ENCODE results near the gene POLR2F. TPM values are rescaled to one million over a fixed set of nuclear protein-coding genes. Genes with fewer than 3 reads are reported as not detected.

POLR2F gene
- total RNA-seq, 1 experiment from 2014 or later = 141 TPM

GRCh38 chr22:37982938-37983859 is 29.7 kb downstream of the POLR2F start:
- Histone ChIP-seq H3K4ac (ENCODE audit: low read depth, low read length) (no peak overlapping the region), H4K8ac (replicated peaks; ENCODE audit: insufficient read length, low read depth, low read length) (no peak overlapping the region), H2BK120ac (ENCODE audit: low read depth, low read length, poor library complexity, severe bottlenecking) (no peak overlapping the region), H3K79me1 (ENCODE audit: insufficient read depth, low read depth, low read length, poor library complexity, severe bottlenecking) (no peaks in the 10 kb centered on the region), H3K4me1 (ENCODE audit: insufficient read depth, low read length) (no peaks in the 10 kb centered on the region), H3K27ac (ENCODE audit: insufficient read length, low read depth, low read length) (no peak overlapping the region), H2BK20ac (ENCODE audit: low read depth, low read length, poor library complexity, severe bottlenecking) (no peak overlapping the region), H3K4me2 (ENCODE audit: insufficient read depth, insufficient read length, low read length) (peak overlapping the region; percentile 53), H3T11ph (ENCODE audit: low read length) (no peak overlapping the region), H2AK5ac (ENCODE audit: insufficient read length, low read length) (no peak overlapping the region), H2BK15ac (ENCODE audit: low read depth, low read length) (no peak overlapping the region), H3K14ac (ENCODE audit: insufficient read depth, low read length) (no peak overlapping the region), H4K5ac (ENCODE audit: insufficient read length, low read depth, low read length) (no peak overlapping the region), H3K79me2 (ENCODE audit: insufficient read depth, low read length) (no peaks in the 10 kb centered on the region), H3K27me3 (ENCODE audit: insufficient read depth, low read length) (peaks cover 1% of the 10 kb centered on the region; the same call in 1 of the 2 replicates), H2AFZ (ENCODE audit: low read length) (no peak overlapping the region), H4K91ac (ENCODE audit: insufficient read length, low read depth, low read length) (no peak overlapping the region), H3K9ac (ENCODE audit: extremely low read depth, insufficient read length, low read length) (no peak overlapping the region), H3K56ac (ENCODE audit: insufficient read length, low read depth, low read length) (no peak overlapping the region), H3K9me3 (ENCODE audit: control insufficient read depth, low read depth, low read length) (no peaks in the 10 kb centered on the region), H3K18ac (ENCODE audit: insufficient read length, low read depth, low read length) (no peak overlapping the region), H3K23me2 (ENCODE audit: insufficient read length, low read depth, low read length, poor library complexity, severe bottlenecking) (peaks cover 12% of the 10 kb centered on the region), H3K23ac (ENCODE audit: insufficient read length, low read depth, low read length) (no peak overlapping the region), H4K20me1 (ENCODE audit: control insufficient read depth, insufficient read depth, insufficient read length) (peaks cover 5% of the 10 kb centered on the region), H2BK5ac (ENCODE audit: insufficient read length, low read length) (no peak overlapping the region), H2BK12ac (ENCODE audit: insufficient read length, low read depth, low read length) (no peak overlapping the region)
- Mint-ChIP-seq H3K4me3 (peak overlapping the region; percentile 54 to 67; a peak in 4 of 5 replicates), H3K9me3 (no peaks in the 10 kb centered on the region), H3K27me3 (ENCODE audit: low read depth) (peaks cover 39% of the 10 kb centered on the region), H3K36me3 (ENCODE audit: insufficient read depth in 1 of 3, low read depth in 3 of 3) (no peaks in the 10 kb centered on the region; a peak in 3 of 7 replicates), H3K4me1 (peaks cover 27 to 44% of the 10 kb centered on the region in 2 experiments), H3K27ac (no peak overlapping the region)
- peak; percentile 96 for TF ChIP-seq CTCF (conservative IDR thresholded peaks at IDR 0.05)
- DNase-seq = peak; percentile 81
- WGBS (ENCODE audit: extremely low coverage, insufficient read length, low lambda C conversion rate) = no CpG with 5 or more reads among the region's 84 CpGs

All from H9 (cell line).